ENCODE data around the gene DFFB.
"Not testable (repeated sequence)": the region's sequence is repeated elsewhere in the genome, so short reads cannot be mapped to it uniquely, and the experiment has no call there.

Gene DFFB

GRCh38 chr1:3856923-3857790, at the start of gene DFFB, which contains the start of gene CEP104:
Gene DFFB (plus strand): TSS chr1:3857476. CDS start chr1:3857604, 128 bp downstream.
Gene CEP104 (minus strand): TSS chr1:3857211. CDS start chr1:3852407, 4,804 bp downstream.
- DNase-seq: peak; percentile 94

- DNase-seq: no peak
Measured at GRCh38 chr1:3807769-3808168, 49.5 kb upstream of the DFFB start.

DNA sequence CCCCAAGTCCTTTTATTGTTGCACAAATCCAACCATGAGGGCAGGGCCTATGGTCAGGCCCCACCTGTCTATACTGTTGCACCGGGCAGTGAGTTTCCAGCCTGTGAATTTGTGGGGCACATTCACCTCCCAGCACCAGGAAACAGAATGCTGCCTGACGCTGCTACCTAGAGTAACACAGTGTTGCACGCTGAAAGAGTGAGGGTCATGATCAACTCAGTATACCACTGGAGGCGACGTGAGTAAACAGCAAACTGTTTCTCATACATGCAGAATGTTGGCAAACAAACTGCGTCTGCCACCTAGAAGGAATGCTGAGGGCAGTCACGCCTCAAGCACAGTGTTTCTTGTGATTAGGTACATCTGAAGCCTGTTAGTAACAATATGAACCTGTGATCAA, 47.6 kb upstream of the DFFB start:
- DNase-seq: no peak

DNA sequence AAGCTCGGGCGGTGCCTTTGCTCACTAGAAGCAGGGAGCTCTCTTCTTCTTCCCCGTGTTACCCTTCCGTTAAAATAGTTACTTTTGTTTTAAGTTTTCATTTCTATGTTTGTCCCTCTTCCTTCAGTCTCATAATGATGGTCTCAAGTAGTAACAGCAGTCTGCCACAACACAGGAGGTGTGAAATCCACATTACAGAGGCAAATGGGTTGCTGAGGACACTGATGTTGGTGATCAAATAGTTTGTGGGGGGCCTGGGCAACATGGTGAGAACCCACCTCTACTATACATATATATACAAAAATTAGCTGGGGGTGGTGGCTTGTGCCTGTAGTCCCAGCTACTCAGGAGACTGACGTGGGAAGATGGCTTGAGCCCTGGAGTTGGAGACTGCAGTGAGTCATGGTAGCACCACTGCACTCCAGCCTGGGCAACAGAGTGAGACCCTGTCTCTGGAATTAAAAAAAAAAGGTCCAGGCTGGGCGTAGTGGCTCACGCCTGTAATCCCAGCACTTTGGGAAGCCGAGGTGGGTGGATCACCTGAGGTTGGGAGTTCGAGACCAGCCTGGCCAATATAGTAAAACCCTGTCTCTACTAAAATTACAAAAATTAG, 47.0 kb upstream of the DFFB start:
- not testable (repeated sequence) for DNase-seq

DNA sequence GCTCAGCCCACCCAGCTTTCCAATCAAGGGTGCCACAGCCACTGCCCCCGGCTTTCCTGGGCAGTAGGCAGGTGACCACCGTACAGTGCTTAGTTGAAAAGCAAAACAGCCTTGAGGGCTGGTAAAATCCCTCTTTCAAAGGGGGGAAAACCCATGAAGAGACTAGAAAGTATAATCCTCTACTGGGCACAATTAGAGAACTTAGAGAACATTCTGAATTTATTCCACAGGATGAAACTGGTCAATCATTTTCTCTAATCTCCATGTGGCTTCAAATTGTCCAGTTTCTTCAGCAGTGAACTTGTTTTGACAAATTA, 45.7 kb upstream of the DFFB start:
- no peak for DNase-seq

GRCh38 chr1:3814065-3814464, 43.2 kb upstream of the DFFB start:
- DNase-seq: no peak

DNA sequence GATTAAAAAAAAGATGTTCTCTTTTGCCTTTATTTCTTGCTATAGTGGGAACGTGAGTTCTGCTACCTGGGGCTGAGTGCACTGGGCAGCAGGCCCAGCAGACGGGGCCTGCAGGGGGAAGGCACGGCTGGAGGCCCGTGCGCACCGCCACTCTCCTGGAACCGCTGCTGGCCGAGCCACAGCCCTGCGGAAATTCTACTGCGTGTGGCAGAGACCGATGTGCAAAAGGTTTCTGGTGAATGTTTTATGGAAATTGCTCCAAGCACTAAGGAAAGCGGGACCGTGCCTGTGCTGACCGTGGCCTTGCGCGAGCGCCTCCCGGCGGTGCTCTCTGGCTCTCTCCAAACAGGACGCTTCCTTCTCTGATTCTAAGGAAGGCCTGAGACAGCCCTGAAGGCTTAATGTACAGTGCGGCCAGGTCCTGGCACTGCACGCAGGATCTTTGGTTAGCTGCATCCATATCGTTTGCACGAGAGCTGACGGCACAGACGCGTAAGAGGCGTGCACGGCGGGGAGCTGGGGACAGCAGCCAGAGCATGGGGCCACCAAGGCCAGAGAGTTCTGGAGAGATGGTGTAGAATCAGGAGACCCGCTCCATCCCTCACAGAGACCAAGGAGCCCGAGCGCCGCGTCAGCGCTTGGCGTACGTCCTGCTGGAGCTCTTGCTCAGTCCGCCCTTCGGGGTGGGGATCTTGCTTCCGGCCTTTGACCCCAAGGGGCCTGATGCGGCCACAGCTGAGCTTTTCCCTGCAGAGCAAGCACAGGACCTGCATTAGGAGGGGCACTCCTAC, 42.3 kb upstream of the DFFB start:
- no peak for DNase-seq

- no peak for DNase-seq
Measured at GRCh38 chr1:3816331-3817137, 40.7 kb upstream of the DFFB start.

- DNase-seq: no peak
Measured at GRCh38 chr1:3817138-3817740, 40.0 kb upstream of the DFFB start.

GRCh38 chr1:3817821-3818597, 39.3 kb upstream of the DFFB start:
- no peak for DNase-seq

DNA sequence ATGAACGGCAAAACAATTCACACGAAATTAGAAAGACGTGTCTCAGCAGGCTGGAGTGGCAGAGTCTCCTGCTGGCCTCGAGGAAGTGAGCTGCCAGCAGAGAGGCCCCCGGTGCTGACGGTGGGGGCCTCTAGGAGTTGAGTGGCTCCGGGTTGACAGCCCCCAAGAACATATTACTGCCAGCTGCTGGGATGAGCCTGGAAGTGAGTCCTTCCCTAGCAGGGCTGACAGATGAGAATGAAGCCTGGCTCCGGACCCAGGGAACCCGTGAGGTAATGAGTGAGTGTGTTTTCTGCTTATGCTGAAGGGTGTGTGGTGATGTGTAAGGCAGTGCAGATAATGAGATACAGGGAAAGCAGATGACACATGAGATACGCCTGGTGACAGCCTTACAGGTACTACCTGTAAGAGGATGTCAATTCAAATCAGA, 37.5 kb upstream of the DFFB start:
- DNase-seq: no peak

DNA sequence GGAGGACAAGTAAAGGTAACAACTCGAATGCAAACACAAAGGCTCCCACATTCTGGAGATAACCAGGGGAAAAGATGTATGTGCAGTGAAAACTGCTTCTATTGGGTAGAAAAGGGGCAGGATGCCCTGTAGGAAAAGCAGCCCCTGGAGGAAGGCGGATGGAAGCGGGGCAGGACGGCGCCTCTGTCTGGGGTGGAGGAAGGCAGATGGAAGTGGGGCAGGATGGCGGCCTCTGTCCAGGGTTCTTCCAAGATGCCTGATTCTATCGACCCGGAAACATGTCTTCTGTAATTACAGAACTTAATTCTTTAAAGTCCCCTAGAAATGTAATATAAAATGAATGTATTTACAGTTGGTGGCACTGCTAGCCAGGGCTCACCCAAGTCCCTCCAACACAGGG, 37.0 kb upstream of the DFFB start:
- DNase-seq: no peak

DNA sequence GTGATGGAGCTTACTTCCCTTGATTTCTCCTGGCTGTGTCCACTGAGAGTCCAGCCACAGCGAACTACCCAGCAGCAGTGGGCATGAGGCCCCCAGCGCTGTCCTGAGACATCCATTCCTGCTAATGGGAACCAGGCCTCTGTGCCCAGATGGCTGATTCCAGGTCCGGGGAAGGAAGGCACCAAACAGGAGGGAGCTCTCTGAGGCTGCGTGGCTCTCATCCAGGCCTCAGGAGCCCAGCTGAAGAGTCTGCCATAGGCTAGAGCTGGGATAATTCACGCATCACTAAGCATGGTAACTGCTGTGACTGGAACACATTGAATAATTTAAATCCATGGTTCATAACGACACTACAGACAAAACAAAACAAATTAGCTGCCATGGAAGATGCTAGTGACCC, 36.3 kb upstream of the DFFB start:
- no peak for DNase-seq

DNA sequence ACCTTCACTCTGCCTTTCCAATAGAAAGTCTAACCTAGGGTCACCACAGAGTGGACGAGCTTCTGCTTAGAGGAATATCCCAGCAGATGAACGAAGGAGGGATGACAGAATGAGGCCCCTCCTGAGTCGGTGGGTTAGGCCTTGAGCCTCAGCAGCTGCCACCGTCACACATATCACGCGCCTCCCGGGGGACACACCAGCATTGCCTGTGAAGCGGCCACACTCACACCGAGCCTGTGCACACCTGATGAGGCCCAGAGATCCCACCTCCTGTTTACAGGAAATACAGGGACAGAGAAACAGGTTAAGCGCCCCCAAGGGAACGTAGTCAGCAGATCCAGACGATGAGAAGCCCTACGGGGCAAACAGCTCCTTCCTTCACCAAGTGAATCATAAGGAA, 35.8 kb upstream of the DFFB start:
- DNase-seq: no peak

DNA sequence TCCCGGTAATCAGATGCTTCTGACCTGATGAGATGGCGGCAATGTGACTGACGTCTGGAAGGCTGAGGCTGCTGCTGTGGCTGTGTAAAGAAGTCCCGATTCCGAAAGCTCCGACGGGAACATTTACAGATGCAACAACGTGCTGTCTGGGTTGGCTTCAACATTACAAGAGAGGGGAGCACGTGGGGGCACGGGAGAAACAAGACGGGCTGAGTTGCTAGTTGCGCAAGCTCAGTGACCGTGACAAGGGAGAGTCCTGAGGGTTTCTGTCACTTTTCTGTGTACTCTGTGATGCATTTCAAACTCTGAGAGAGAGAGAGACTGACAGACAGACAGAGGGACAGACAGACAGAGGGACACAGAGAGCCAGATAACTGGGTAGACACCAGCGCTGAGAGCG, 35.4 kb upstream of the DFFB start:
- no peak for DNase-seq

GRCh38 chr1:3822421-3822820, 34.9 kb upstream of the DFFB start:
- DNase-seq: no peak

GRCh38 chr1:3824650-3825049, 32.6 kb upstream of the DFFB start:
- no peak for DNase-seq

DNA sequence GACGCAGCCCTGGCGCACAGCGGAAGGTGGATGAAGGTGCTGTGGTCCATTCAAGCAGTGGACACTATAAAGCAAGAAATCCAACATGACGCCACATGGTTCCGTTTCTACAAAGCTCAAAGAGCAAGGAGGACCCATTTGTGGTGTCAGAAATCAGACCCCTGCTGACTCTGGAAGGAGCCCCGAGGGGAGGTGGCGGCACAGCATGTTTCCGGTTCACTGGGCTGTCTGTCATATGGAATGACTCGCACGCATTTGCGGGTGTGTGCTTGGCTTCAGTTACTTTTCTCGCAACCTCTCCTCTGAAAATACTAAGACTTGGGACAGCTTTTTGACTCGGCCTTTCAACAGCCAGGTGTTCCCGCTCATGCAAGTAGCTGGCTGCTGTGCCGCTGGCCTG, 31.9 kb upstream of the DFFB start:
- DNase-seq: no peak

DNA sequence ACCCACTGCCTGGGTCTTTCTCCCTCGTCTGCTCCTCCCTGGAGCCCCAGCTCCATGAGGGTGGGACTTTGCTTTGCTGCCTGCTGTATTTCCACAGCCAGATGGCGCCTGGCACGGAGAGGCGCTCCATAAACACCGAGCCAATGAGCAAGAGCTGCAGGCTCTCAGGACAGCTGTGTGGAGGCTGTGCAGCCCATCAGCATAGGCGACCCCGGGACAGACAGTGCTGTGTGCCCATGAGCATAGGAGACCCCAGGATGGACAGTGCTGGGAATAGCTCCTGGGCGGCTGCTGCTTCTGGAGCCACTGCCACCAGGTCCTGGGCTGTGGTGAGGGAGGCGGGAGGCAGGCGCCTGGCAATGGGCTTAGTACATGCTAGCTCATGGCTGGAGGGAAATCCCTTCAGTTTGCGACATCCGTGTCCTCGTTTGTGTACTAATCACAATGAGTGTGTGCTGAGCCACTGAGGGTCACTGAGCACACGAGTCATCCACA, 29.4 kb upstream of the DFFB start:
- no peak for DNase-seq

DNA sequence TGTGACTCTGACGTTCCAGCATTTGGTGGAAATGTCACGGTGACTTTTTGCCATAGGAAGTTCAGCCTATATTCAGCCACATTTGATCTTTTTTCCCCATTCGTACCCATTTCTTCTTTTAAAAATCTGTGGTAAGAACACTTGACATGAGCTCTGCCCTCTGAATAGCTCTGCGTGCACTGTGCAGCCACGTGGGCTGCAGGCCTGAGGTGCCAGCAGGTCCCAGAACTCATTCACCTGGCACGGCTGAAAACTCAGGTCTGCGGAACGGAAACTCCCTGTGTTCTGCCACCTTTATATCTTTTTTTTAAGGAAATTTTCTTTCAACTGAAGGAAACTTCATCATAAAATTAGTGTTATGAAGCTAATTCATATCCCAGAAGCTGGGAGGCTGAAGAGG, 28.9 kb upstream of the DFFB start:
- DNase-seq: no peak

DNA sequence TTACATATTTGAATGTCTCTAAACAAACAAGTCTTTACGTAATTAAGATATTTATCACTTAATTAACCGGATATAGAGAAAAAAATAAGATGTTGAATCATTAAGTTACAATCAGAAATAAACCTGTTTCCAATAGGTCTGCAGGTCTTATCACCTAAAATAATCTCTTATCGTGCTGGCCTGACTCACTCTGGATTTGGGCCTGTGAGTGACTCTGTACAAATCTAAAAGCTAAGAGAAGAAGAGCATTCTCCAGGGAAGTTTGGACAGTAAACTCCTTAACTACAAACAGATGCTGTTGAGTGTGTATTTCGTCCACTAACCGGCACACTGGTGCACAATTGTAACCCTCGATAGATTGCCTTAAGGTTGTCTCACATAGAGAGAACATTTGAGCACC, 25.6 kb upstream of the DFFB start:
- no peak for DNase-seq

GRCh38 chr1:3834701-3835100, 22.6 kb upstream of the DFFB start:
- no peak for DNase-seq
